HL-60 (cell line): ENCODE measurements around the gene MSI2.

Experiments
- CTCF ChIP-seq: IDR thresholded peaks from one replicate; pipeline ENCODE4 v1.5.1; 2011; ENCODE audit warnings: low read length, control low read depth, inconsistent platforms; ENCODE audit not compliant: insufficient read depth
- GABPA ChIP-seq: IDR thresholded peaks from 2 replicates; pipeline ENCODE4 v1.6.1; 2012; ENCODE audit warnings: low read depth
- POLR2AphosphoS5 ChIP-seq: IDR thresholded peaks from 2 replicates; pipeline ENCODE4 v1.6.1; 2012; ENCODE audit warnings: low read depth
- TF ChIP-seq, protein P1 (sequence below): IDR thresholded peaks from 2 replicates; pipeline ENCODE4 v1.6.1; 2012; ENCODE audit warnings: low read depth; ENCODE audit not compliant: insufficient replicate concordance

DNA sequence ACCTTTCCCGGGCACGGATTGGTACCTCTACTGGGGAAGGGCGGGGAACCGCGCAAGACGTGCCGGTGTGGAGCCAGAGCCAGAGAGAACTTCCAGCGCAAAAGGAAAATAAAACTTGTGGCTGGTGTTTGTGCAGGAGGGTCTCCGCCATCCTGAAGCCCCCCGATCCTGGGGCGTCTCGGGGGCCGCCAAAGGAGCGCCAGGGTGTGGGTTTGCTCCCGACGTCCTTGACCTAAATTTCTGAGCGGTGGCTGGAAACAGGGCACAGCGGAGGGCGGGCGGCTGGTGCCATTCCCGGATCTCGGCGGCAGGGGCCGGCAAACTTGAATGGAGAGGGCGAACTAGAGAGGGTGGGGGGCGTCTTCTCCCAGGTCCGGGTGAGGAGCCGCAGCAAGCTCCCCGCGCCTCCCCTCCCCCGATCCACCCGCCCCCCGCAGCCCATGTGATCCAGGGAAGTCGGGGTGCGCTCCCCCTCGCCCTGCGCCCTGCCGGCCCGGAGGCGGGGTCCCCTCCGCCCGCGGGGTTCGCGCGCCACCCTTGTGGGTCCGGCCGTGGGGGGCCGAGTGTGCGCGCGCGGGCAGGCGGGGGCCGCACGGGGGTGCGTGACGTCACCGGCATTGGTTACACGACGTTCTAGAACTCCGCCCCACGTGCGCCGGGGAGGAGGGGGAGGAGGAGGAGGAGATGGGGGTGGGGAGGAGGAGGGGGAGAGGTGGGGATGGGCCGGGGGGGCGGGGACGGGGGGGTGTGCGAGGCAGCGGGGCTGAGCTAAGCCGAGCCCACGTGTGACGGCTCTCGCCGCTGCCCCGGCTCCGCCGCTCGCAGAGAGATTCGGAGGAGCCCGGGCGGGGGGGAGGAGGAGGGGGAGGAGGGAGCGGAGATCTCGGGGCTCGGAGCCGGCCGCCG is at the start of gene MSI2:
- no peak for TF ChIP-seq GABPA
- no peak for TF ChIP-seq CTCF
- TF ChIP-seq, protein P1, sequence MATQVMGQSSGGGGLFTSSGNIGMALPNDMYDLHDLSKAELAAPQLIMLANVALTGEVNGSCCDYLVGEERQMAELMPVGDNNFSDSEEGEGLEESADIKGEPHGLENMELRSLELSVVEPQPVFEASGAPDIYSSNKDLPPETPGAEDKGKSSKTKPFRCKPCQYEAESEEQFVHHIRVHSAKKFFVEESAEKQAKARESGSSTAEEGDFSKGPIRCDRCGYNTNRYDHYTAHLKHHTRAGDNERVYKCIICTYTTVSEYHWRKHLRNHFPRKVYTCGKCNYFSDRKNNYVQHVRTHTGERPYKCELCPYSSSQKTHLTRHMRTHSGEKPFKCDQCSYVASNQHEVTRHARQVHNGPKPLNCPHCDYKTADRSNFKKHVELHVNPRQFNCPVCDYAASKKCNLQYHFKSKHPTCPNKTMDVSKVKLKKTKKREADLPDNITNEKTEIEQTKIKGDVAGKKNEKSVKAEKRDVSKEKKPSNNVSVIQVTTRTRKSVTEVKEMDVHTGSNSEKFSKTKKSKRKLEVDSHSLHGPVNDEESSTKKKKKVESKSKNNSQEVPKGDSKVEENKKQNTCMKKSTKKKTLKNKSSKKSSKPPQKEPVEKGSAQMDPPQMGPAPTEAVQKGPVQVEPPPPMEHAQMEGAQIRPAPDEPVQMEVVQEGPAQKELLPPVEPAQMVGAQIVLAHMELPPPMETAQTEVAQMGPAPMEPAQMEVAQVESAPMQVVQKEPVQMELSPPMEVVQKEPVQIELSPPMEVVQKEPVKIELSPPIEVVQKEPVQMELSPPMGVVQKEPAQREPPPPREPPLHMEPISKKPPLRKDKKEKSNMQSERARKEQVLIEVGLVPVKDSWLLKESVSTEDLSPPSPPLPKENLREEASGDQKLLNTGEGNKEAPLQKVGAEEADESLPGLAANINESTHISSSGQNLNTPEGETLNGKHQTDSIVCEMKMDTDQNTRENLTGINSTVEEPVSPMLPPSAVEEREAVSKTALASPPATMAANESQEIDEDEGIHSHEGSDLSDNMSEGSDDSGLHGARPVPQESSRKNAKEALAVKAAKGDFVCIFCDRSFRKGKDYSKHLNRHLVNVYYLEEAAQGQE = no peak
- TF ChIP-seq POLR2AphosphoS5 = no peak
